Loucy (cell line): ENCODE data around the gene TSPAN9.

Experiments used
- CTCF ChIP-seq: fragments of 200-600 bp; sonication (generic); conservative IDR thresholded peaks from 2 replicates; pipeline ENCODE4 v1.5.1; 2014; ENCODE audit warnings: mild to moderate bottlenecking, antibody characterized with exemption, low read length
- EZH2phosphoT487 ChIP-seq: fragments of 200-600 bp; IDR thresholded peaks from 2 replicates; pipeline ENCODE4 v1.6.1; 2018; ENCODE audit warnings: antibody characterized with exemption, mild to moderate bottlenecking, moderate library complexity, borderline replicate concordance

GRCh38 chr12:3293446-3294161 lies 216.4 kb downstream of the TSPAN9 start:
- TF ChIP-seq CTCF: no peak; the same call in 1 of the 2 replicates
- TF ChIP-seq EZH2phosphoT487: no peak
